SK-N-MC (cell line): ENCODE data around the gene GGCT.

Experiments
- DNase-seq: peaks from one replicate; pipeline ENCODE4 v3.0.0-alpha.2; 2011; ENCODE audit warnings: low read depth, low spot score
- H3K27ac ChIP-seq: fragments of 200-600 bp; sonication (generic); 2 replicates; pipeline ENCODE4 v1.5.1; 2016; ENCODE audit warnings: mixed run types
- H3K36me3 ChIP-seq: fragments of 200-600 bp; sonication (generic); 2 replicates; pipeline ENCODE4 v1.6.1; 2017; ENCODE audit warnings: antibody characterized with exemption, low read length, mixed read lengths; ENCODE audit not compliant: insufficient read depth
- H3K4me3 ChIP-seq: fragments of 200-600 bp; sonication (generic); 2 replicates; pipeline ENCODE4 v1.5.1; 2016
- H3K9ac ChIP-seq: fragments of 200-600 bp; sonication (generic); 2 replicates; pipeline ENCODE4 v1.8.0; 2017; ENCODE audit warnings: mixed run types, mixed read lengths; ENCODE audit not compliant: insufficient read length
- H3K9me3 ChIP-seq: fragments of 200-600 bp; sonication (generic); 2 replicates; pipeline ENCODE4 v1.6.1; 2017; ENCODE audit warnings: low read depth, mild to moderate bottlenecking, antibody characterized with exemption, low read length, moderate library complexity, mixed read lengths
- EZH2 ChIP-seq: fragments of 200-600 bp; sonication (generic); IDR thresholded peaks from one replicate; pipeline ENCODE4 v1.6.1; 2017; ENCODE audit warnings: antibody characterized with exemption
- FOXP2 ChIP-seq: optimal IDR thresholded peaks from 2 replicates; pipeline ENCODE3; 2011; ENCODE audit warnings: mild to moderate bottlenecking, moderate library complexity; ENCODE audit not compliant: insufficient read depth; ENCODE audit errors: extremely low read length, control extremely low read depth
- POLR2AphosphoS5 ChIP-seq: IDR thresholded peaks from 2 replicates; pipeline ENCODE4 v1.6.1; 2012; ENCODE audit warnings: mild to moderate bottlenecking, low read depth, low read length, borderline replicate concordance

The GGCT gene

GRCh38 chr7:30466266-30466665 lies 38.4 kb downstream of the GGCT start:
- H3K27ac ChIP-seq = no peak overlapping the region

GRCh38 chr7:30465811-30466180 lies 38.8 kb downstream of the GGCT start:
- no peak overlapping the region for H3K4me3 ChIP-seq
- H3K9ac ChIP-seq = no peak overlapping the region
- TF ChIP-seq FOXP2 (no peak), POLR2AphosphoS5 (no peak), EZH2 (no peak)
- no peaks in the 10 kb centered on the region for H3K36me3 ChIP-seq
- no peaks in the 10 kb centered on the region for H3K9me3 ChIP-seq
- no peak for DNase-seq
- H3K27ac ChIP-seq = no peak overlapping the region; the same call in 1 of the 2 replicates

More at GRCh38 chr7:30466266-30466665, 38.4 kb downstream of the GGCT start:
- Histone ChIP-seq H3K4me3 (no peak overlapping the region), H3K9me3 (no peaks in the 10 kb centered on the region), H3K9ac (no peak overlapping the region), H3K36me3 (no peaks in the 10 kb centered on the region)
- TF ChIP-seq POLR2AphosphoS5 (no peak), FOXP2 (no peak), EZH2 (no peak)
- no peak for DNase-seq

- H3K27ac ChIP-seq = no peak overlapping the region; the same call in 1 of the 2 replicates
- H3K36me3 ChIP-seq = no peaks in the 10 kb centered on the region
- H3K9me3 ChIP-seq = no peaks in the 10 kb centered on the region
- DNase-seq = no peak
- H3K9ac ChIP-seq = no peak overlapping the region
- no peak overlapping the region for H3K4me3 ChIP-seq
- TF ChIP-seq POLR2AphosphoS5 (no peak), EZH2 (no peak), FOXP2 (no peak)
These were observed 39.4 kb downstream of the GGCT start for GRCh38 chr7:30465046-30465810.

GRCh38 chr7:30464231-30464671 lies 40.4 kb downstream of the GGCT start:
- H3K9ac ChIP-seq = no peak overlapping the region
- DNase-seq = no peak
- H3K4me3 ChIP-seq = no peak overlapping the region
- H3K27ac ChIP-seq = no peak overlapping the region
- TF ChIP-seq POLR2AphosphoS5 (no peak), EZH2 (no peak), FOXP2 (no peak)
- no peaks in the 10 kb centered on the region for H3K36me3 ChIP-seq
- no peaks in the 10 kb centered on the region for H3K9me3 ChIP-seq

GRCh38 chr7:30463405-30464145 lies 41.1 kb downstream of the GGCT start:
- Histone ChIP-seq H3K27ac (no peak overlapping the region), H3K9ac (no peak overlapping the region), H3K4me3 (no peak overlapping the region), H3K36me3 (no peaks in the 10 kb centered on the region), H3K9me3 (no peaks in the 10 kb centered on the region)
- DNase-seq = no peak
- TF ChIP-seq EZH2 (no peak), FOXP2 (no peak)

GRCh38 chr7:30462179-30462578 lies 42.5 kb downstream of the GGCT start:
- H3K9ac ChIP-seq = no peak overlapping the region
- no peak for DNase-seq
- no peak overlapping the region for H3K4me3 ChIP-seq
- no peak overlapping the region for H3K27ac ChIP-seq
- TF ChIP-seq EZH2 = no peak
- no peaks in the 10 kb centered on the region for H3K36me3 ChIP-seq
- H3K9me3 ChIP-seq = no peaks in the 10 kb centered on the region

- TF ChIP-seq EZH2 (no peak), POLR2AphosphoS5 (no peak), FOXP2 (no peak)
- Histone ChIP-seq H3K27ac (peak overlapping the region; percentile 62; the same call in 1 of the 2 replicates), H3K9ac (no peak overlapping the region), H3K36me3 (no peaks in the 10 kb centered on the region), H3K4me3 (no peak overlapping the region), H3K9me3 (no peaks in the 10 kb centered on the region)
- DNase-seq = no peak
These were observed 44.4 kb downstream of the GGCT start for GRCh38 chr7:30460246-30460633.

GRCh38 chr7:30459591-30460245 lies 44.9 kb downstream of the GGCT start:
- TF ChIP-seq POLR2AphosphoS5 = no peak
- no peak for TF ChIP-seq EZH2
- Histone ChIP-seq H3K9ac (peak overlapping the region; percentile 44), H3K36me3 (no peaks in the 10 kb centered on the region), H3K9me3 (no peaks in the 10 kb centered on the region), H3K27ac (peak overlapping the region; percentile 62), H3K4me3 (peak overlapping the region; percentile 24; the same call in 1 of the 2 replicates)
- DNase-seq = no peak
